Jurkat, Clone E6-1 (cell line): ENCODE data around the gene SPOCK3.
"Not testable (repeated sequence)": the region's sequence is repeated elsewhere in the genome, so short reads cannot be mapped to it uniquely, and the experiment has no call there.

ENCODE experiments used
- DNase-seq: peaks from one replicate; pipeline ENCODE4 v3.0.0-alpha.2; 2011; ENCODE audit warnings: low read depth, low spot score
- H3K4me3 ChIP-seq: 2 replicates; pipeline ENCODE4 v1.5.1; 2011; ENCODE audit warnings: mild to moderate bottlenecking, low read length, control low read depth, moderate library complexity

Gene SPOCK3

DNA sequence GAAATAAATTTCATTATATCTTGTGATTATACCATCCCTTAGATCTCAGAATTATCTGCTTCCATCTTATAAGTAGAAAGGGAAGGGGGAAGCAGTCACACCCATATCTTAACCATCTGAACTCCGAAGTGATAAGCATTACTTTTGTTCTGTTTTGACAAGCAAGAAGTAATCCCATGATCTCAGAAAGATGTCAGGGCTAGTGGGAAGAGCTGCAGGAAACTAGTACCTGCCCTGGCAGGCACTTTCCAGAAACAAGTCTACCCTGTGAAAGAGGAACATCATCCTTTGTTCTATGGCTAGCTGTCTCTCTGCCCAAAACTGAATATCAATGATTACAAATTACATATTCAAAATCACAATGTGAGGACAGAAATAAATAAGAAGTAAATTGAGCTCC lies 244.4 kb downstream of the SPOCK3 start:
- no peak for DNase-seq
- no peak overlapping the region for H3K4me3 ChIP-seq

DNA sequence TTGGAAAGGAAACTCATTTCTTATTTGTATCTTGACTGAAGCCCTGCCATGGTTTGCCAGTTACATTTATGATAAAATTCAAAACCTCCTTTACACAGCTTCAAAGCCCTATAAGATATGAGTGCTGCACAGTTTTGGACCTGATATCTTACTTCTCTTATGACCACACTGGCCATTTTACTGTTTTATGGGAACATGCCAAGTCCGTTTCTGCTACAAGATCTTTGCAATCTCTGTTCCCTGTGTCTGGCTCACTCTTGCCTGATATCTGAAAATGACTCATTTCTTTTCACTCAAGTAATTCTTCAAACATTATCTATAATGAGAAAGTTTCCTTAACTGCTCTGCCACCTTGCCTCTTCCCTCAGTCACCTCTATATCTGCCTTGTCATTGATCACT lies 247.3 kb downstream of the SPOCK3 start:
- DNase-seq: no peak

DNA sequence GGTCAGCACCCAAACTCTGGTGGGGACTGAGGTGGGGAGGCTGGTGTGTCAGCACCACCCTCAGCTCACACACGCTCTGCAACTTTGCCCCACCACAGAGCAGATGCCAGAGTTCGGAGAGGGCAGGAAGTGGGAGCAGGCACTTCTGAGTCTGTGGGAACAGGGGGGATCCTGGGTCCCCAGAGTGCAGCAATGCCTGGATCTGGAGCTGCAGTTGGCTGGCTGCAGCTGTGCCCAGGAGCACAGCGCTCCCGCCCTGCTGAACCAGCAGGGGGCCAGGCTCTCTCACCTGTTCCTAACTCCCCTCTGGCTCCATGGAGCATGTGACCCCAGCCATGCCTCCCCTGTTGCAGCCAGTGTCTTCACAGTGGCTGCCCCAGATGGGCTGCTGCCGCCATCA lies 252.4 kb downstream of the SPOCK3 start:
- DNase-seq: peak; percentile 1

More for the DNA sequence above, 247.3 kb downstream of the SPOCK3 start:
- H3K4me3 ChIP-seq: no peak overlapping the region

DNA sequence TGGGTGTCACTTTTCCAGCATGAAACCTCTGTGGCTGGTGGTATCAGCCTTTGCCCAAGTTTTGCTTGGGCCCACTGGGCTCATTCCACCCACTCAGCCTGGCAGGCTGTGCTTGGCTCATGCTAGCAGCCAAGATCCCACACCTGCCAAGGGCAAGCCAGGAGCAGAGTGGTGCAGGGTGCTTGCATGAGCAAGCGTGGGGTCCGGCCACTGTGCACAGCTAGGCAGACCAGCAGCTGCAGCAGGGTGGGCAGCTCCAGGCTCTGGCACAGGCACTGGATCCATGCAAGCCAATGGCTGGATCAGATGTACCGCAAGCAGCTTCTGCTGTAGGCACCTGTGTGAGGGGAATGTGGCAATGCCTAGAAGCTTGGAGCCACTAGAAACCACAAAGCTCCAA lies 253.9 kb downstream of the SPOCK3 start:
- H3K4me3 ChIP-seq: no peak overlapping the region
- no peak for DNase-seq

More for the DNA sequence above, 252.4 kb downstream of the SPOCK3 start:
- H3K4me3 ChIP-seq: no peak overlapping the region

DNA sequence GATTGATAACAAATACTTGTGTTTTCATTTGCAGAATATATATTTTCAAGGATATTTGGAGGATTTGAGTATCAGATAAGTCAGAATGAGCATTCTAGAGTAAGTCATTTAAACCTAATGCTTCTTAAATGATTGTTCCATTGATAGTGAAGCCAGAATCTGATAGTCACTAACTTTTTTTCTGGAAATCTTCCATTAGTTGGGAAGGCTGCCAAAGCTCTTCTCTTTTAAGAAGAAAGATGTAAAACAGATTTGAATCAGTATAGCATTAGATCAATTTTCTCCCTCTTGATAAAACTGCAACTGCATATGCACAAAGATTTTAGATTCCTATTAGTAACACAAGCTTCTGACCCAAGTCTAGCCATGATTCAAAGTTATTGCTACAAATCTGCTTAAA lies 256.7 kb downstream of the SPOCK3 start:
- no peak overlapping the region for H3K4me3 ChIP-seq
- DNase-seq: no peak

DNA sequence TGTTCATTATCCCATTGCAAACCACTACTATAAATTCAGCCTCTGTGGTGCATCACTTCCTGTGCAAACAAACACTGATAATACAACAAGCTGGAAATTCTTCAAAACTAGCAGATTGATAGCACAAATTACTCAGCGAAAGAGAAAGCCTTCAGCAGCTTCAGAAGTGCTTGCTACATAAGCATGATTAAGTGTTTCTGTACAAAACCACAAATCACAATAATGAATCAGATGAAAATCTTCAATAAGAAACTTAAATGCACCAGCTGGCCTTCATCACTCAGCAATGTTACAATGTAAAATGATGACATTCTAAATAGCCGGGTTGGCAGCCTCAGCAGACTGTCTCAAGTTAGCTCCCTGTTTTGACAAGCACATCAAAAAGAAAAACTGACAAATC lies 262.2 kb downstream of the SPOCK3 start:
- DNase-seq: no peak
- no peak overlapping the region for H3K4me3 ChIP-seq

DNA sequence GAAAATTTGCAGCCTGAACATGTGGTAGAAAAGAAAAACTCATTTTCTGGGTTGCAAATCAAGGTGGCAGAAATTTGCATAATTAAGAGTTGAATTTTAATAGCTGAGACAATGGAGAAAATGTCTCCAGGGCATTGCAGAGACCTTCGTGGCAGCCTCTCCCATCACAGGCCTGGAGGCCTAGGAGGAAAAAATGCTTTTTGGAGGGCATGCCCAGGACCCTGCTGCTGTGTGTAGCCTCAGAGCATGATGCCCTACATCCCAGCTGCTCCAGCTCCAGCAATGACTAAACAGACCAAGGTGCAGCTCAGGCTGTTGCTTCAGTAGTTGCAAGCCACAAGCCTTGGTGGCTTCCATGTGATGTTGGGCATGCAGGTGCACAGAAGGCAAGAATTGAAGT lies 266.1 kb downstream of the SPOCK3 start:
- not testable (repeated sequence) for DNase-seq, H3K4me3 ChIP-seq

DNA sequence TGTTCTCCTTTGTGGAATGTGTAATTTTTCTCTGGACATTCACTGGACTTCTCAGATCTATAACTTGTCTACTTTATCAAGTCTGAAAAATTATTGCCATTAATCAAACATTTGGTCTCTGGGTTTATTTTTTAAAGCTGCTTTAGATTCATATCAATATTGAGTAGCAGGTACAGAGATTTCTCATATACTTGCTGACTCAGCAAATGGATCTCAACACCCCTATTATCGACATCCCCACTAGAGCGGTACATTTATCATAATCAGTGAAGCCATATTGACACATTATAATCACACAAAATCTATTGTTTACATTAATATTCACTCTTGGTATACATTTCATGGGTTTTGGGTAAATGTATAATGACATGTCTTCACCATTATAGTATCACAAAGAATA lies 268.7 kb downstream of the SPOCK3 start:
- no peak for DNase-seq

DNA sequence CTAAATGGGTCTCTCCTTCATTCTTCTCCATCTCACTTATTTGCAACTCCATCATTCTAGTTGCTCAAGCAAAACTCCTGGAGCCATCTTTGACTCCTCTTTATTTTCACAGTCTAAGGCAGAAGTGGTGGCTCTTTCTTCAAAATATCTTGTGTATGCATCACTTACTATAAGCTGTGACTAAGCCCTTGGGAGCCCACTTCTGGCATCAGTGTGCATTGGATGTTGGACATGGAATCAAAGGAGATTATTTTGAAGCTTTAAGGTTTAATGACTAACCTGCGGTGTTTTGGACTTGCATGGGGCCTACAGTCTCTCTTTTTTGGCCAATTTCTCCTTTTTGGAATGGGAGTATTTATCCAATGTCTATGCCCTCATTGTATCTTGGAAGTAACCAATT lies 276.8 kb downstream of the SPOCK3 start:
- DNase-seq: no peak
- H3K4me3 ChIP-seq: no peak overlapping the region

More for the DNA sequence above, 268.7 kb downstream of the SPOCK3 start:
- no peak overlapping the region for H3K4me3 ChIP-seq

DNA sequence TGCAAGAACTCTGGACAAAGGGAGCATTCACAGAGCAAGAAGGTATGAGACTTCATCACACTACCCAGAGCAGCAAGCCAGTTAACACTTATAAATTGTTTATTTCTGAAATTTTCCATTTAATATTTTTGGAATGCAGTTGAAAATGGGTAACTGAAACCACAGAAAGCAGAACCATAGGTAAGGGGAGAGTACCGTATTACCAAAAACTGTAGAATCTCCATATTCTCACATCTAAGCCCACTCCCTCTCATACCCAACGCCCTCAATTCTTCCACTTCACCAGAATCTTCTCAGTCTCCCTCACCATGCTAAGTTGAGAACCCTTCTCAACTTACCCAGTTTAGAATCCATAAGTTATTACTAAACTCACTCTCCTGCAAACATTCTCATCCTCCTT lies 277.8 kb downstream of the SPOCK3 start:
- no peak overlapping the region for H3K4me3 ChIP-seq
- no peak for DNase-seq

DNA sequence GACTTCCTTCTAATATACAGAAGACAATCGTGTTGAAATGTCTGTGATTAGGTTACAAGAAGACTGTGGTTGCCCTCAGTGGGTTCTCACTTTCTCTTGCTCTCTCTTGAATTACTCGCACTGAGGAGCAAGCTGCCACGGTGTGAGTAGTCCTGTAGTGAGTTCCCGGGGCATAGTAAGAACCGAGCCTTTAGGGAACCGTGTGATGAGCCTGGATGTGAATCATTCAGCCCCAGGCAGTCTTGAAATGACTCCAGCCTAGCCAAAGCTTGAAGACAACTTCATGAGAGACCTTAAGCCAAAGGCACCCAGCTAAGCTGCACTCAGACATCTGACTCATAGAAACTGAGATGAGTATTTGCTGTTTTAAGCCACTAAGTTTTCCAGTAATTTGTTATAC lies 292.7 kb downstream of the SPOCK3 start:
- H3K4me3 ChIP-seq: no peak overlapping the region
- DNase-seq: no peak

DNA sequence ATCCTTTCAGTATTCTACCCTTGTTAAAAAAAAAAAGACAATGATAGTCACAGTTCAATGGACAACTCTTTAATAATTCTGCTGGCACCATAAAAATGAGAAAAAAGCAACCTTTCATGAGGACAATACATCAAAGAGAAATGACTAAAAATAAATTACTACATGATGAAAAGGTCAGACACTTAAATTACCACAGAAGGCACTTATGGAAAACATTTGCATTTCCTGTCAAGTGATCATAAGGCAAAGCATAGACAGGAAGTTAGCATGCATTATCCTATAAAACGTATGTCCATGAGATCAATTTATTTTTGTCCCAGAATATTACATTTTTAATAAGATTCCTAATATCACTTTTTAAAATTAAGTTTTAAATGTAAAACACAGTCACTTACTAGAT lies 303.8 kb downstream of the SPOCK3 start:
- DNase-seq: no peak
- no peak overlapping the region for H3K4me3 ChIP-seq

DNA sequence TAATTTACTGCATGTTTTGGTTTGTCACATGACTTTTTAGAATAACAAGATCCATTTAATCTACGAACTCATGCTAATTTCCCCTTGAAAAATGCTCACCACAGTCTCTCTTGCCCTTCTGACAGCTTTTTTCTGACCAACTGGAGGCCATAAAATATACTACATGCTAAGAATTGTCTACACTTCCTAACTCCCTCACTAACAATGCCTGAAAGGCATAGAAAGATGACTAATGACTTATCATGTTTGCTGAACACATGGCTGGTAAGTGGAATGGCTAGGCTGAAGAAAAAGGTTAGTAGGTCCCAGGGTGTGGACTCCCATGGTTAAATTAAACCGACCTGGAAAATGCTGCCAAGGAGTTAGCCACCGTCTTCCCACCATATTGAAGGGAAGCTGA lies 309.9 kb downstream of the SPOCK3 start:
- H3K4me3 ChIP-seq: no peak overlapping the region
- DNase-seq: no peak

DNA sequence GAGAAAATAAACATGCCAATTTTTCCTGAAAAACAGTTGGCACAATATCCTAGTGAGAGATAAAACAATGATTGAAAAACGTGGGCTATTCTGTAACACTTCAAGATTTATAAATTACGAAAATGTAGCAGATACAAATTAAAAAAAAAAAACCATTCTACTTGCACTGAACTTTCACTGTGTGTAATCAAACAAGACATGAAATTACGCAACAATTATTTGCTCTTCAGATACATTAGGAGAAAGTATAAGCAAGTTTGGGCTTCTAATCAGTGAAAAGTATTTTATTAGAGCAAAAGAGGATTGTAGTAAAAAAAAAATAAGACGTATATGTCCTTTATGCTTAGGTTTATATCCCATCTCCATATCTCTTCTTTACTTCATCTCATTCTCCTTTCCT lies 320.4 kb downstream of the SPOCK3 start:
- no peak for DNase-seq
- H3K4me3 ChIP-seq: no peak overlapping the region

DNA sequence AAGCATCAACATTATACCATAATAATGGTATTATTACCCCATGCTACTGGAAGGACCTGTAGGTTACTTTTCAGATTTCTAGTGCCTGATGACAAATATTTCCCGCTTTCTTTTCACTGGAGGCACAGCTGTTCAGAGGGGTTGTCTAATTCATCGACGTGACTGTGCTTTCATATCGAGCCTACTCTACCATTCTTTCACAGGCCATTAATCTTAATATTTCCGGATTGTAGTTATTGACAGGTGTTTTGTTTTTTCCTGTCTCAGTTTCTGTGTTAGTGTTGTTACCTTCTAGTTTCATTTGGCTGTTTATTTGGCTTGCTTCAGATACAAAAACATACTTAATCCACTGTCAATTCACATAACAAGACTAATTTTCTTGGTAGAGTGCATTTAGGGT lies 330.9 kb downstream of the SPOCK3 start:
- no peak overlapping the region for H3K4me3 ChIP-seq
- DNase-seq: no peak

DNA sequence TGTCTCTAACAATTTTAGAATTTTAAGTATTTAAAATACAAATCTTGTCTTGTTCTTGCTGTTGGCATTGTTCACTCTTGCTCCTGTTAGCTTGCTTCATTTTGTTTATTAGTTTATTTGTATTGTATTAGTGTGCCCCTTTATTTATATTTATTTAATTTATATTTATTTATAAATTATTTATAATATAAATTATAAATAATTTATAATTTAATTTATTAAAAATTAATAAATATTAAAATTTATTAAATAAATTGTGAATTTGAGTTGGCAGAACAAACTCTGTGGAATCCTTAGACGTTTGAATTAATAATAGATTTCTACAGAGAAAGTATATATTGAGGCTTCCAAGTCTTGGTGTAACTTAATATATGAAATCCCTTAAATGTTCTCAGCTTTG lies 331.4 kb downstream of the SPOCK3 start:
- no peak overlapping the region for H3K4me3 ChIP-seq
- DNase-seq: no peak

DNA sequence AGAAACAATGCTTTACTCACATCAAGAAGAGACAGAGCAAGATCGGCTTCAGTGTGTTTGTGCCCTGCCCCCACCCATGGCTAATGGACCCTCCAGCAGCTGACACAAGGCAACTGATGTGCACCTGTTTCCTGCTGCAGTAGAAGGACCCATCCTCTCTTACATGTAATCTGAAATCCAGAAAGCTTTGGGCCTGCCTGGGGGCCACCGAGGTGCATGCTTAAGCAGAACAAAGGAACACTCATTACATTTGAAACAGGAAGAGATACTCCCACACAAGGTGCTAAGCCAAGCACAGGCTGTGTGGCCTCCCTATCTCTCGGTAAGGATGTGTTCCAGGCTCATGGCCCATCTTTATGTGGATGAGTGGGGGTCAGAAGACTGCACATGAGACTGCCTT lies 338.0 kb downstream of the SPOCK3 start:
- H3K4me3 ChIP-seq: no peak overlapping the region
- DNase-seq: peak; percentile 10

DNA sequence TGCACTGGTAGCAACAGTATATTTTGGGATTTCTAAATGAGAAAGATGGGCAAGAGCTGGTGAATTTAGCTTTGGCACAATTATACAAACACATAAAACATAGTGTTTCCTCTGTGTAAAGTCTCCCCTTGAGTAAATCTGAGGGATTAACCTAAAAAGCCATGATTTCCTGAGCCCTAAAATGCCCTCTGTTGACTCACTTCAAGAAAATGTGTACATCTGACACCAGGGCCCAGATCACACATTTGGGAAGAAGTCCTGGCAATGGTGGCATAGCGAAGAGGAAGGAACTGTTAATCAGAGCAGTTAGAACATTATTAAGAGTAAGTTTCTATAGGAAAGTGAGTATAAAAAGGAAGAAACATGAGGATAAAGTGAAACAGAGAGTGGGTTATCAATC lies 338.5 kb downstream of the SPOCK3 start:
- DNase-seq: no peak
- H3K4me3 ChIP-seq: no peak overlapping the region

DNA sequence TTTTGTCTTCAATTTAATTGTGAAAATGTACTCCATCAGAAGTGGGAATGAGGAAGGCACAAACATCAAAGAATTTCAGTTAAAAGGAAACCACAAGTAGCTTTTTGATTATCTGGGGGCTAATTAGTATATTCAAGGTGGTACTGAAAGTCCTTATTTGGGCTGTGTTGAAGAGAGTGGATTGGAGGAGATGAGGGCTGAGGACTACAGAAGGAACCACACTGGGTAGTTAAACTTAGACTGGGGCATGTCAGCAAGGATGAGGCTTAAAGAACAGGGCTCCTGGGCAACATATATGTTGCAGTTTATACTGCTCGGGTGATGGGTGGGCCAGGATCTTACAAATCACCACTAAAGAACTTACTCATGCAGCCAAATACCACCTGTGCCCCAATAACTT lies 346.8 kb downstream of the SPOCK3 start:
- no peak for DNase-seq
- no peak overlapping the region for H3K4me3 ChIP-seq

DNA sequence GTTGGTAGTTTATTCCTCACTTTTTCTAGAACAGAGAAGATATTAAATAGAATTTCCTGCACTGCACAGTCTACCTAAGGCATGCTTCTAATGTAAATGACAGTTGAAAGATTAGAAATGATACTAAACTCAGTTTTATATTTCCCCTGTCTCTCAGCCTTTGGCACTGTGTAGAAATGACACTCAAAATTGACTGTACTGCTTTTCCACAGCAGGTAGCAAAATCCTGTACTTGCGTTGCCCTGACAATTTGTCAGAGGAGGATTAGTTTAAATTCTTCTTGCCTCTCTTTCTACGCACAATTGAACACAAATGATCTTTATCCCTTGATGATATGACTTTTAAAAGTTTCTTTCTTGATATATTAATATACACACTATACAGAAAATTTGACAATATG lies 347.6 kb downstream of the SPOCK3 start:
- DNase-seq: no peak
- no peak overlapping the region for H3K4me3 ChIP-seq

DNA sequence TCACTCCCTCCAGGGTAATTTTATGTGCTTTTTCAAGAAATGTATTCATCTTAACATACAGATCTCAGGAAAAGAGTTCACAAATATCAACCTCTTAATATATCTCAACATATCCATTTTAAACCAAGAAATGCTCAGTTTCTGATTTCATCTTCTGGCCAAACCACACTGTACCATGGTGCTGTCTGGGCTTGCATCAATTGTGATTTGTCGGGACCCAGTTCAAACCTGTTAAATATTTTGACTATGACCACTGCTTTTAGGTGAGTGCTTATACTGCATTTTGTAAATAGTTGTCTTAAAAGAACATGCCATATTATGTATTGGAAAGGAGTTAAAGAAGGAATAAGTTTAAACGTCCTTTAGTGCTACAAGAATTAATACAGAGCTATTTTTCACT lies 352.1 kb downstream of the SPOCK3 start:
- DNase-seq: no peak
- no peak overlapping the region for H3K4me3 ChIP-seq

DNA sequence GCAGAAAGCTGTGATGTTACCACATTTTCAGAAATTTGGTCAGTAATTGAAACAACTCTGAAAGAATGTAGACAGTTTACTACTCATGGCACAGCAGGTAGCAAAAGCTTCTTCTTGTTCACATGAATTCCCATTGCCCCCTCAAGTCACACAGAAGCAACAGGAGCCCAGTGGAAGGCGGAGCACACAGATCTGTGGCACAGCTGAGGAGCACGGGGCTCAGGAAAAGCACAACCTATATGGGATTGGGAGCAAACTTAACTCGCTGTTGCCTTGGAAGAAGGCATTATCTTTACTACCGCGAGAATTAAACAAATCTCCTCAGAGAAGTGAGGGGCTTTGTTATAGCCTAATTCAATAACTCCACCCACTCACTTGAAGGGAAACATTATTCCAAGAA lies 358.5 kb downstream of the SPOCK3 start:
- DNase-seq: no peak
- no peak overlapping the region for H3K4me3 ChIP-seq
